CD8-positive, alpha-beta memory T cell (primary cell): ENCODE results near the gene KRT35. TPM values are rescaled to one million over a fixed set of nuclear protein-coding genes. Genes with fewer than 3 reads are reported as not detected.
A peak's percentile ranks its signal among the peaks of the same experiment; 100 is the strongest.

Source experiments
- CTCF ChIA-PET: fragments of 350-600 bp; sonication (Branson Sonifier 250); formaldehyde crosslinking; loops from one replicate; lab custom pipeline; 2021; ENCODE audit warnings: antibody characterized with exemption; lab: Charles Lee
- POLR2A ChIA-PET: fragments of 350-600 bp; sonication (Branson Sonifier 250); formaldehyde crosslinking; loops from one replicate; lab custom pipeline; 2021; ENCODE audit warnings: antibody characterized with exemption; lab: Charles Lee
- DNase-seq, 5 donors: peaks; one replicate each; pipeline versions ENCODE4 v3.0.0 to v3.0.0-alpha.2; 2020 to 2022; ENCODE audit warnings: mixed read lengths in 1 of 5
- H3K27ac ChIP-seq: one replicate; pipeline ENCODE4 v1.7.0; 2013; ENCODE audit warnings: low read depth, mild to moderate bottlenecking, low read length, moderate library complexity
- H3K27me3 ChIP-seq: 2 replicates; pipeline ENCODE4 v1.7.0; 2013; ENCODE audit warnings: low read length, mild to moderate bottlenecking; ENCODE audit not compliant: insufficient read depth, poor library complexity, severe bottlenecking
- H3K36me3 ChIP-seq: 2 replicates; pipeline ENCODE4 v1.7.0; 2013; ENCODE audit warnings: mild to moderate bottlenecking, low read length, moderate library complexity; ENCODE audit not compliant: insufficient read depth
- H3K4me1 ChIP-seq: 2 replicates; pipeline ENCODE4 v1.7.0; 2013; ENCODE audit warnings: mild to moderate bottlenecking, low read length, moderate library complexity; ENCODE audit not compliant: insufficient read depth
- H3K4me3 ChIP-seq: 2 replicates; pipeline ENCODE4 v1.7.0; 2013; ENCODE audit warnings: mild to moderate bottlenecking, low read length
- H3K9me3 ChIP-seq: 2 replicates; pipeline ENCODE4 v1.7.0; 2013; ENCODE audit warnings: mild to moderate bottlenecking, low read length
- H3K27ac Mint-ChIP-seq, 8 donors: one replicate each; pipeline ENCODE4 v1.8.0; 2020 to 2021; ENCODE audit warnings: mixed read lengths in 8 of 8, mild to moderate bottlenecking in 6 of 8, inconsistent platforms in 3 of 8, moderate library complexity in 3 of 8
- H3K27me3 Mint-ChIP-seq, 2 donors: one replicate each; pipeline ENCODE4 v1.8.0; 2020 to 2021; ENCODE audit warnings: mixed read lengths in 2 of 2, mild to moderate bottlenecking in 1 of 2, moderate library complexity in 1 of 2
- H3K36me3 Mint-ChIP-seq, 3 donors: one replicate each; pipeline ENCODE4 v1.8.0; 2020 to 2021; ENCODE audit warnings: mixed read lengths in 3 of 3, inconsistent platforms in 1 of 3, mild to moderate bottlenecking in 1 of 3
- H3K4me1 Mint-ChIP-seq, 3 donors: one replicate each; pipeline ENCODE4 v1.8.0; 2020 to 2021; ENCODE audit warnings: mixed read lengths in 3 of 3, inconsistent platforms in 1 of 3, mild to moderate bottlenecking in 1 of 3
- H3K4me3 Mint-ChIP-seq, 7 donors: one replicate each; pipeline ENCODE4 v1.8.0; 2020 to 2021; ENCODE audit warnings: mixed read lengths in 7 of 7, mild to moderate bottlenecking in 6 of 7, moderate library complexity in 4 of 7, inconsistent platforms in 2 of 7
- H3K9me3 Mint-ChIP-seq, 5 donors: one replicate each; pipeline ENCODE4 v1.8.0; 2020 to 2022; ENCODE audit warnings: mixed read lengths in 5 of 5, mild to moderate bottlenecking in 3 of 5, moderate library complexity in 2 of 5, inconsistent platforms in 1 of 5
- polyA plus RNA-seq: library from polyadenylated mRNA; unstranded; fragments of 300-500 nt; fragmentation: Illumina TruSeq; gene quantifications from one replicate; pipeline ENCODE4 v1.2.3, GENCODE V29; 2021
- total RNA-seq, 2 experiments: library from RNA; stranded (reverse); gene quantifications; one replicate each; pipeline ENCODE4 v1.2.3, GENCODE V29; 2021

The KRT35 gene
- total and polyA plus RNA-seq, 3 experiments from 2014 or later: not detected

DNA sequence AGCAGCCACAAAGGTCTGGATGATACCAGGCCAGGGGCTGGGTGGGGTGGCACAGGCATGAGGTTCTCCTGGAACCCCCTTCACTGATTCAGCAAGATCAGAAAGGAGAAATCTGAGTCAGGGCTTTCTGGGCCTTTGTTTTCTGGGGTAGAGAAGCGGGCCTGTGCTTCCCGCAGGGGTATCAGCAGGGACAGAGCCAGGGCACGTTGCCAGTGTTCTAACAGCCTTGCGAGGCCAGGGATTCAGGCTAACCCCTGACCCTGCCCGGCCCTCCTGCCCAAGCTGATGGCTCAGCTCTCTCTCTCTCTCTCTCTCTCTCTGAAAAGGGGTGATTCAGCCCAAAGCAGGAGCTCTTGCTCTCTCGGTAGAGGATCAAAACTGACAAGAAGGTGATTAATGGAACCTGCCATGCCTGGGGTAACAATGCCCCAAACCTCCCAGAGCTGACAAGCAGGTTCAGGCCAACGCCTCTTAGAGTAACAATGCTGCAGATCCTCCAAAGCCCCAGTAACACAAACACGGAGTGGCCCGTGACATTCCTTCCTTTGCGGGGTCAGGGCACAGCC is 26.4 kb upstream of the KRT35 start:
- ChIA-PET CTCF (no interaction called here), POLR2A (no interaction called here)
- Mint-ChIP-seq H3K36me3 (no peaks in the 10 kb centered on the region), H3K27ac (peak overlapping the region in 1 of 8 donors; percentile 47), H3K9me3 (no peaks in the 10 kb centered on the region), H3K4me1 (no peaks in the 10 kb centered on the region), H3K27me3 (peaks cover 2 to 6% of the 10 kb centered on the region in 2 donors), H3K4me3 (no peak overlapping the region)
- Histone ChIP-seq H3K36me3 (no peaks in the 10 kb centered on the region), H3K4me1 (no peaks in the 10 kb centered on the region), H3K9me3 (no peaks in the 10 kb centered on the region), H3K4me3 (no peak overlapping the region), H3K27me3 (no peaks in the 10 kb centered on the region), H3K27ac (no peak overlapping the region)
- DNase-seq: no peak

DNA sequence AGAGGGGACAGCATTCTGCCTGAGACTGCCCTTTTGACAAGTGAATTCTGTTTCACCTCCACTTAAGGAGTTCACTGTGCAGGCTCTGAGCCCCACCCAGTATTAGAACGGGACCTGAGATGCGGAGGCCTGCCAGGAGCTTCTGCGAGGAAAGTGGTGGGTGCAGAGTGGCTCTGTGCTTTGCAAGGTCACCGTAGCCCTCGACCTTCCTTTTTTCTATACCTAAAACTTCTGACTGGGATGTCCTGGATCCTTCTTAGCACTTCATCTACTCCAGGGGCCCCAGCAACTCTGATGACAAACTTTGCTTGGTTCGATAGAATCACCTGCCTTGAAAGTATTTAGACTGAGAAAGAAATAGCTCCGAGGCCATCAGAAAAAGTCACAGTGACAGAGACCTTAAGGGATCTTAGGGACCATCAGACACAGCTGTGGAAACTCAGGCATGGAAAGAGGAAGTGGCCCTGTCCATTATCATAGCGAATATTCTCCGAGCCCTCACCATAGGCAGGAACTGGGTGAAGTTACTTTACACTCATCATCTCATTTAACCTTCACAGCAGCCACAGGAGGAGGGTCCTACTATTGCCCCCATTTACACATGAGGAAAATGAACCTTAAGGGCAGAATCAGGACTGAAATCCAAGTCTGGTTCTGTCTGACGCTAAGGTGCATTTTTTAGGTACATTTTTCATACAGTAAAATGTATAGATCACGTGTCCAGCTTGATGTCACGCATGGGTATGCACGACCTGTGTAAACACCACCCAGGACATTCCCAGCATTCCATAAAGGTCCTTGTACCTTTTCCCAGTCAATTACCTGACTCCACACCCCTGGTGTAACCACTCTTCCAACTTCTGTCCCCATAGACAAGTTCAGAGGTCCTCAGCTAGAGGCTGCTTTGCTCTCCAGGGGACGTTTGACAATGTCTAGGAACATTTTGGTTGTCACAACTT is 25.1 kb upstream of the KRT35 start:
- Mint-ChIP-seq H3K27ac (no peak overlapping the region), H3K4me1 (no peaks in the 10 kb centered on the region), H3K27me3 (peaks cover 2 to 11% of the 10 kb centered on the region in 2 donors), H3K36me3 (no peaks in the 10 kb centered on the region), H3K9me3 (no peaks in the 10 kb centered on the region), H3K4me3 (no peak overlapping the region)
- Histone ChIP-seq H3K27ac (no peak overlapping the region), H3K9me3 (no peaks in the 10 kb centered on the region), H3K4me1 (no peaks in the 10 kb centered on the region), H3K27me3 (no peaks in the 10 kb centered on the region), H3K4me3 (no peak overlapping the region), H3K36me3 (no peaks in the 10 kb centered on the region)
- ChIA-PET CTCF (no interaction called here), POLR2A (no interaction called here)
- no peak for DNase-seq

DNA sequence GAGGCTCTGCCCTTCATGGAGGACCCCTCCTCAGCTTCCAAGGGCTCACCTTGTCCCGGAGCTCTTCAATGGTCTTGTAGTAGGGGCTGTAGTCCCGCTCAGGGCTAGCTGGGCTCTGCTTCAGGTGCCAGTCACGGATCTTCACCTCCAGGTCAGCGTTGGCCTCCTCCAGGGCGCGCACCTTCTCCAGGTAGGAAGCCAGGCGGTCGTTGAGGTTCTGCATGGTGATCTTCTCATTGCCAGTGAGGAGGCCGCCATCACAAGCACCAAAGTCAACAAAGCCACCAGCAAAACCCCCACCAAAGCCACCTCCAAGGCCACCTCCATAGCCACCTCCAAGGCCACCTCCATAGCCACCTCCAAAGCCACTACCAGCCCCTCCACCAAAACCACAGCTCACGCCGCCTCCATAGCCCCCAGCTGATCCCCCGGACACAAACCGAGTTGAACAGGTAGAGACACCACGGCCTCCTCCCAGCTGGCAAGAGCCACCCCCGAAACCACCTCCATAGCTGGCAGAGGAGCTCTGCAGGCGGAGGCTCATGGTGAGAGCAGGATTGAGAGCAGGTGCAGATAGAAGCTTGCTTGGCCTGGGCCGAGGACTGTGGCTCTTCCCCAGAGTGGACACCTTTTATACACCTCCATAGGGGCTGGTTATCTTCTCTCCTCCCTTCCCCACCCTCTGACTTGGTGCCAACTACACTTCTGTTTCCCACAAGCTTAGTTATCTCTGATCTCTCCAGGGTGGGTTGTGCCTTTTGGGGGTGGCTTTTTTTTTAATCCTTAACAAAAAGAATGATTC is 24.3 kb upstream of the KRT35 start, which contains the start of gene KRT13:
KRT13 (minus strand) TSS at position 606 of the 802 bp plus-strand sequence; CDS start at position 544, 62 bp downstream.
- H3K4me1 Mint-ChIP-seq: no peaks in the 10 kb centered on the region
- H3K9me3 Mint-ChIP-seq: no peaks in the 10 kb centered on the region
- no peak for DNase-seq
- peaks cover 5 to 12% of the 10 kb centered on the region in 2 donors for H3K27me3 Mint-ChIP-seq
- peak within 1 kb of the TSS in 1 of 8 donors; percentile 20 for H3K27ac Mint-ChIP-seq
- H3K36me3 Mint-ChIP-seq: no peaks in the 10 kb centered on the region
- H3K27me3 ChIP-seq: no peaks in the 10 kb centered on the region
- no peaks in the 10 kb centered on the region for H3K4me1 ChIP-seq
- ChIA-PET CTCF (no interaction called here), POLR2A (no interaction called here)
- H3K9me3 ChIP-seq: no peaks in the 10 kb centered on the region
- no peak within 1 kb of the TSS for H3K4me3 ChIP-seq
- no peaks in the 10 kb centered on the region for H3K36me3 ChIP-seq
- H3K27ac ChIP-seq: no peak within 1 kb of the TSS
- H3K4me3 Mint-ChIP-seq: no peak within 1 kb of the TSS

DNA sequence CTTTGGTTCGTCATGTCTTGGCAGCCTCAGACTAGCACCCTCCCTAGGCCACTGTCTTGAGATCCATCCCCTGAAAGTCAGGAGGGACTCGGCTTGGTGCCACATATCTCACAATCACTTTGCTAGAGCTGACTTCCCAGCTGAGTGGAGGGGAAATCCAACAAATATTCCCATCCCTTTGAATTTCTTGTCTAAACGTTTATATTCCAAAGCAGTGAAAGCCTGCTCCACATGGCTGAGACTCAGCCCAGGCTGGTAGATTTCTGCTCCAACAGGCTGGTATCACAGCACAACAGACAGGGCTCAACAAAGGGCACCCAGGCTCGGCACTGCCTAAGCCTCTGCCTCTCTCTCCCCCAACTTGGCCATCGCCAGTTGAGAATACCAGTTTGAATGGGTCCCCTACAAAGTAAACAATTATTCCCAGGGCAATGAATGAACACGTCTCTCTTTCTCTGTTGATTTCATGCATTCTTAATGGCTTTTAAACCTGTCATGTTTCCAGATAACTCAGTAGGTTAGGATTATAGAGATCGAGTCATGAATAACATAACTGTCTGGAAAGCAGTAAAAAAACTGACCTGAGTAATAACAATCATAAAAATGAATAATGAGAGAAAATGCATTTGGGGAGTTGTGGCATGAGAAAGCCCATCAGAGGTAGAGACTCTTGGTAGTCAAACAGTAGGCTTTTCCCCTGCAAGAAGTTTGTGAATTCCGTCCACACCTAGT is 23.5 kb upstream of the KRT35 start:
- CTCF ChIA-PET: no interaction called here
- no peak for DNase-seq
- H3K27me3 ChIP-seq: no peaks in the 10 kb centered on the region

DNA sequence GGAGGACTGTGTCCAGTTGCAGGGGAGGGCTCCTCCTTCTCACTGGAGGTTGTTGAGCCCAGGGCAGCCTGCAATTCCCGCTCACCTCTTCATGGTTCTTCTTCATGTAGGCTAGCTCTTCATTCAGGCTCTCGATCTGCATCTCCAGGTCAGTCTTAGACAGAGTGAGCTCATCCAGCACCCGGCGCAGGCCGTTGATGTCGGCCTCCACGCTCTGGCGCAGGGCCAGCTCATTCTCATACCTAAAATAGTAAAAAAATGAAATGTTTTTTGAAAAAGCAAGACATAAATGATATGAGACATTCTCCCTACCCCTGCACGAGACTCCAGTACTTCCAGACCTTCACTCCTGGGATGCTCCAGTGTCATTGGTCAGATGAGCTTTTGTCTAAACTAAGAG is 22.3 kb upstream of the KRT35 start:
- Histone ChIP-seq H3K27me3 (no peaks in the 10 kb centered on the region), H3K27ac (no peak overlapping the region), H3K36me3 (no peaks in the 10 kb centered on the region), H3K4me1 (no peaks in the 10 kb centered on the region), H3K4me3 (no peak overlapping the region), H3K9me3 (no peaks in the 10 kb centered on the region)
- DNase-seq: no peak
- no peak overlapping the region for H3K4me3 Mint-ChIP-seq
- H3K36me3 Mint-ChIP-seq: no peaks in the 10 kb centered on the region
- H3K27me3 Mint-ChIP-seq: peaks cover 11 to 28% of the 10 kb centered on the region in 2 donors
- CTCF ChIA-PET: no interaction called here
- H3K27ac Mint-ChIP-seq: no peak overlapping the region
- no peaks in the 10 kb centered on the region for H3K9me3 Mint-ChIP-seq
- POLR2A ChIA-PET: interaction anchor here (0.5 kb wide), 1 partner anchor 71 kb away, joined by 3 read pairs; no protein-coding TSS in a partner anchor
- no peaks in the 10 kb centered on the region for H3K4me1 Mint-ChIP-seq

More for the DNA sequence above, 23.5 kb upstream of the KRT35 start:
- Mint-ChIP-seq H3K9me3 (no peaks in the 10 kb centered on the region), H3K27ac (peak overlapping the region in 1 of 8 donors; percentile 20), H3K36me3 (no peaks in the 10 kb centered on the region), H3K4me1 (no peaks in the 10 kb centered on the region), H3K27me3 (peaks cover 11 to 20% of the 10 kb centered on the region in 2 donors), H3K4me3 (no peak overlapping the region)
- H3K36me3 ChIP-seq: no peaks in the 10 kb centered on the region
- POLR2A ChIA-PET: no interaction called here
- H3K4me3 ChIP-seq: no peak overlapping the region
- H3K9me3 ChIP-seq: no peaks in the 10 kb centered on the region
- no peaks in the 10 kb centered on the region for H3K4me1 ChIP-seq
- H3K27ac ChIP-seq: no peak overlapping the region

DNA sequence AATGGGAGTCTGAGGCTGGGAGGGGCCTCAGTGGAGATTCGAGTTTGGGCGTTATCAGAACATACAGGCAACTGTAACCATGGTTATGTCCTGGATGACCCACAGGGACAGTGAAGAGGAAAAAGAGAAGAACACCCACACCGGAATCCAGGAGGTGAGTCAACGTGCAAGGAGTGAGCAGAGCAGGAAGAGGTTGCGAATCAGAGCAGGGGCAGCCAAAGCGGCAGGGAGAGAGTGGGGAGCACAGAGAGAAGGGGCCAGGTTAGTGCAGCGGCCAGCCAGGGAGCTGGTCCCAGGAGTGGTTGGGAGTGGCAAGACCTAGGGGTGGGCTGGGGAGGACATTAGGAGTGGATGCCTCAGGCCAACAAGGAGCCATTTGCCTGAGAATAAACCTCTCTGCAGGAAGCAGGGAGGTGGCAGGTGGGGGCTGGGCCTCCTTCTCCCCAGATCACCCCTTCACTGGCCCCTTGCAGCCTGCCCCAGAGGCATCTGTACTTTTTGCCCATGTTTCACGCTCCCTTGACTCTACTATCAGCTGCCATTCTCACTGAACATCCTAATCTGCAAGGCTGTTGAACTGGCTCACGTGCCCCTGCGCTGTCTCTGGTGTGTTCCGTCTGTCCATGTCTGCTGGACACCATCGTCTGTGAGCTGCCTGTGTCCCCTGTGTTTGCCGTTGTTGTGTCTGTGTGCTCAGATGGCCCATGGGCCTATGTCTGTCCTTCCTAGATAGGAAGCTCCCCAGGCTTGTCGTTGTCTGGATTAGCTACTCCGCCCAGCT is 19.4 kb upstream of the KRT35 start:
- no peak for DNase-seq
- H3K9me3 Mint-ChIP-seq: no peaks in the 10 kb centered on the region
- CTCF ChIA-PET: no interaction called here
- Histone ChIP-seq H3K27ac (peak overlapping the region; percentile 43), H3K27me3 (no peaks in the 10 kb centered on the region), H3K4me1 (peaks cover 9% of the 10 kb centered on the region), H3K9me3 (no peaks in the 10 kb centered on the region), H3K4me3 (no peak overlapping the region), H3K36me3 (no peaks in the 10 kb centered on the region)
- peaks cover 10 to 31% of the 10 kb centered on the region in 2 donors for H3K27me3 Mint-ChIP-seq
- POLR2A ChIA-PET: no interaction called here
- no peak overlapping the region for H3K4me3 Mint-ChIP-seq
- H3K36me3 Mint-ChIP-seq: no peaks in the 10 kb centered on the region
- H3K27ac Mint-ChIP-seq: peak overlapping the region in 1 of 8 donors; percentile 66
- peaks cover 5 to 9% (median 8%) of the 10 kb centered on the region in 3 donors for H3K4me1 Mint-ChIP-seq

DNA sequence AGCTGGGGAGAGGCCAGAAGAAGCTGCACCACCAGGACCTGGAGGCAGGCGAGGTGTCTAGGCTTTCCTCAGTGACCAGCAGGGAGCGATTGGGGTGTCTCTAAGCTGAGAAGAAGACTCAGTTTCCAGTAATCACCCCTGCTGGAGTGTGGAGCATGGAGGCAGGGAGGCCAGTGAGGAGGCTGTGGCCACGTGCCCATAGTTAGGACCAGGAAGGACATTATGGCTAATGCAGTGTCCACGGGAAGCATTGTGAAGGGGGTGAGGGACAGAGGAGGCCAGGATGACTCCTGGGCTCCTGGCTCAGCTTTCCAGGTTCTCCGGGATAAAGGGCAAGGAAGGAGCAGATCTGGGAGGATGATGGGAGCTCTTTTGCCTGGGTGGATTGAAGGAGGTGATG is 18.8 kb upstream of the KRT35 start:
- H3K27ac ChIP-seq: peak overlapping the region; percentile 9
- peak overlapping the region in 1 of 8 donors; percentile 41 for H3K27ac Mint-ChIP-seq
- peaks cover 9% of the 10 kb centered on the region for H3K4me1 ChIP-seq
- H3K4me3 ChIP-seq: no peak overlapping the region
- DNase-seq: no peak
- H3K36me3 Mint-ChIP-seq: no peaks in the 10 kb centered on the region
- H3K36me3 ChIP-seq: no peaks in the 10 kb centered on the region
- no peaks in the 10 kb centered on the region for H3K27me3 ChIP-seq
- peaks cover 5 to 9% (median 8%) of the 10 kb centered on the region in 3 donors for H3K4me1 Mint-ChIP-seq
- POLR2A ChIA-PET: no interaction called here
- H3K4me3 Mint-ChIP-seq: no peak overlapping the region
- no peaks in the 10 kb centered on the region for H3K9me3 ChIP-seq
- CTCF ChIA-PET: no interaction called here
- H3K27me3 Mint-ChIP-seq: peaks cover 10 to 31% of the 10 kb centered on the region in 2 donors
- no peaks in the 10 kb centered on the region for H3K9me3 Mint-ChIP-seq
